22Rv1 (cell line): Measurements from ENCODE around the gene TJP3.

Source experiments
- ZFX ChIP-seq: fragments of 450-650 bp; IDR thresholded peaks from 2 replicates; pipeline ENCODE4 v1.6.1; 2017; ENCODE audit warnings: antibody characterized with exemption, borderline replicate concordance
- TF ChIP-seq, protein P1 (sequence below): fragments of 450-650 bp; IDR thresholded peaks from 2 replicates; pipeline ENCODE4 v1.5.1; 2017; ENCODE audit warnings: mild to moderate bottlenecking

DNA sequence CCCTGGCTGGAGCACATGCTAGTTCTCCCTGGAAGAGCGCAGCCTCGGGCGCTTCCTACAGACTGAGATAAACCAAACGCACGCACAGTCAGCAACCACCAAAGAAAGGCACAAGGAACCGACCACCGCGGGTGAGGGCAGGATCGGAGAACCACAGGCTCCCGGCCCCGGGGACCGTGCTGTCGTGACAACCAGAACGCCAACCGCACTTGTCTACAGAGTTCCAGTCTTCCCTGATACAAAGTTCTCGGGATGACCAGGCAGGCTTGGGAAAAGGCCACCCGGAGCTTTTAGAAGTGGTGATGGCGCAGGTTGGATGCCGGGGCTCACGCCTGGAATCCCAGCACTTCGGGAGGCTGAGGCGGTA lies 48.5 kb upstream of the TJP3 start:
- TF ChIP-seq, protein P1, sequence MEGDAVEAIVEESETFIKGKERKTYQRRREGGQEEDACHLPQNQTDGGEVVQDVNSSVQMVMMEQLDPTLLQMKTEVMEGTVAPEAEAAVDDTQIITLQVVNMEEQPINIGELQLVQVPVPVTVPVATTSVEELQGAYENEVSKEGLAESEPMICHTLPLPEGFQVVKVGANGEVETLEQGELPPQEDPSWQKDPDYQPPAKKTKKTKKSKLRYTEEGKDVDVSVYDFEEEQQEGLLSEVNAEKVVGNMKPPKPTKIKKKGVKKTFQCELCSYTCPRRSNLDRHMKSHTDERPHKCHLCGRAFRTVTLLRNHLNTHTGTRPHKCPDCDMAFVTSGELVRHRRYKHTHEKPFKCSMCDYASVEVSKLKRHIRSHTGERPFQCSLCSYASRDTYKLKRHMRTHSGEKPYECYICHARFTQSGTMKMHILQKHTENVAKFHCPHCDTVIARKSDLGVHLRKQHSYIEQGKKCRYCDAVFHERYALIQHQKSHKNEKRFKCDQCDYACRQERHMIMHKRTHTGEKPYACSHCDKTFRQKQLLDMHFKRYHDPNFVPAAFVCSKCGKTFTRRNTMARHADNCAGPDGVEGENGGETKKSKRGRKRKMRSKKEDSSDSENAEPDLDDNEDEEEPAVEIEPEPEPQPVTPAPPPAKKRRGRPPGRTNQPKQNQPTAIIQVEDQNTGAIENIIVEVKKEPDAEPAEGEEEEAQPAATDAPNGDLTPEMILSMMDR = no peak
- TF ChIP-seq ZFX = no peak
